ENCODE data around the gene TMIE.

- no peak for TF ChIP-seq CTCF (IDR thresholded peaks at IDR 0.05)
- TF ChIP-seq EP300 (IDR thresholded peaks at IDR 0.05; ENCODE audit: low read depth): no peak
- no peak for TF ChIP-seq POLR2A (IDR thresholded peaks at IDR 0.05)
- TF ChIP-seq POLR2AphosphoS5 (IDR thresholded peaks at IDR 0.05): no peak
These were observed 10.1 kb downstream of the TMIE start for GRCh38 chr3:46711305-46711704.
